Nephron (organoid): ENCODE measurements around the gene YY1AP1.
"Not testable (repeated sequence)": the region's sequence is repeated elsewhere in the genome, so short reads cannot be mapped to it uniquely, and the experiment has no call there.

Source experiments
- H3K27ac Mint-ChIP-seq, 3 experiments: 2 replicates each; pipeline ENCODE4 v1.8.0; 2020; ENCODE audit warnings: mixed read lengths in 3 of 3, mild to moderate bottlenecking in 2 of 3, moderate library complexity in 1 of 3
- H3K27me3 Mint-ChIP-seq: 2 replicates; pipeline ENCODE4 v1.8.0; 2021; ENCODE audit warnings: low read depth, mild to moderate bottlenecking, moderate library complexity, mixed read lengths
- H3K36me3 Mint-ChIP-seq: 2 replicates; pipeline ENCODE4 v1.8.0; 2020; ENCODE audit warnings: low read depth, mixed read lengths
- H3K4me1 Mint-ChIP-seq: 2 replicates; pipeline ENCODE4 v1.8.0; 2020; ENCODE audit warnings: mixed read lengths
- H3K4me3 Mint-ChIP-seq, 3 experiments: 2 replicates each; pipeline ENCODE4 v1.8.0; 2020; ENCODE audit warnings: mild to moderate bottlenecking in 3 of 3, mixed read lengths in 3 of 3, moderate library complexity in 2 of 3
- H3K9me3 Mint-ChIP-seq: 2 replicates; pipeline ENCODE4 v1.8.0; 2020; ENCODE audit warnings: mixed read lengths
- CTCF ChIP-seq, 3 experiments: fragments of 200-600 bp; sonication (generic); IDR thresholded peaks; one replicate each; pipeline ENCODE4 v1.5.0; 2021; ENCODE audit warnings: antibody characterized with exemption in 3 of 3; ENCODE audit not compliant: unreplicated experiment in 3 of 3

Gene YY1AP1

DNA sequence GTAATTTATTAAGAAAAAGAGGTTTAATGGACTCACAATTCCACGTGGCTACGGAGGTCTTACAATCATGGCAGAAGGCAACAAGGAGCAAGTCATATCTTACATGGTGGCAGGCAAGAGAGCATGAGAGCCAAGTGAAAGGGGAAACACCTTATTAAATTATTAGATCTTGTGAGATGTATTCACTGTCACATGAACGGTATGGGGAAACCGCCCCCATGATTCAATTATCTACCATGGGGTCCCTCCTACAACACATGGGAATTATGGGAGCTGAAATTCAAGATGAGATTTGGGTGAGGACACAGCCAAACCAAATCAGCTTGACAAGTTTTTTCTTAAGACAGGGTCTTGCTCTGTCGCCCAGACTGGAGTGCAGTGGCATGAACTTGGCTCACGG is 14.6 kb upstream of the YY1AP1 start:
- peaks cover 36% of the 10 kb centered on the region for H3K36me3 Mint-ChIP-seq
- no peaks in the 10 kb centered on the region for H3K4me1 Mint-ChIP-seq
- H3K27me3 Mint-ChIP-seq: no peaks in the 10 kb centered on the region
- no peak for TF ChIP-seq CTCF (IDR thresholded peaks at IDR 0.05; ENCODE audit: unreplicated experiment in 3 of 3)
- H3K9me3 Mint-ChIP-seq: peaks cover 10% of the 10 kb centered on the region
- no peak overlapping the region for H3K4me3 Mint-ChIP-seq
- H3K27ac Mint-ChIP-seq: no peak overlapping the region

DNA sequence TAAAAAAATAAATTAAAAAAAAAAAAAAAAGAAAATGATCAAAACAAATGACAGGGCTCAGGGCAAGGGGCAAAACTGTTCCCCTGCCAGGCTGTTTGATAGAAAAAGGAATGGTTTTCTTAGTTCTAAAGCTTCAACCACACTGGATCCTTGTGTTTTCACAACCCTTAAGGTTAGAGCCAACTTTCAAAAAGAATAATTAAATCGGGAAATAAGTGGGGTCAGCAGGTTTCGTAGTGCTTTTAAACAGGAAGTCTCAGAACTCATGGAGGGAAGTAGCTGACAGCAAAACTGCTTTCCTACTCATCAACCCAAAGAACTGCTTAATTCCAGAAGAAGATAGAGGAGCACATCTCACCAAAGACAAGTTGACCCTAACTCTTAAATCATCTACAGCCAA is 13.1 kb upstream of the YY1AP1 start:
- H3K4me1 Mint-ChIP-seq, H3K27me3 Mint-ChIP-seq, H3K27ac Mint-ChIP-seq, H3K4me3 Mint-ChIP-seq: not testable (repeated sequence)
- Mint-ChIP-seq H3K36me3 (peaks cover 44% of the 10 kb centered on the region), H3K9me3 (peaks cover 15% of the 10 kb centered on the region)

DNA sequence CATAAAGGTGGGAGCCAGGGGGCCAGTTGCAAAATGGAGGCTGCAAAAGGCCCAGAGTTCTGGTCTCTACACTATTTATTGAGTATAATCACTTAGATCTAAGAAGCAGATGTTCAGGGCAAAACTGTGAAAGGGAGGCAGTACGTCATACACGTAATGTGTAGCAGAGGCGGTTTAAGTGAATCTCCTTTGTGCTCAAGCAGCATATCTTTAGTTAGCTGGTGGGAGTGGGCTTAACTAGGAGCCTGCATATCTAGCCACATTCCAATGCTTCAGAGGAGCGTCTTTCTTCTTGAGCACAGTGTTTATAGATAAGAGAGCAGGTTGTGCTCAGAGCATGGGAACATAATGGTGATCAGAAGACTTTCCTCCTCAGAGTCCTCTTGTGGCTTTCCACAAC is 10.5 kb upstream of the YY1AP1 start:
- H3K4me1 Mint-ChIP-seq, H3K27me3 Mint-ChIP-seq, H3K4me3 Mint-ChIP-seq: not testable (repeated sequence)
- peaks cover 18% of the 10 kb centered on the region for H3K9me3 Mint-ChIP-seq
- H3K36me3 Mint-ChIP-seq: peaks cover 61% of the 10 kb centered on the region
- H3K27ac Mint-ChIP-seq: peak overlapping the region in 1 of 3 experiments; percentile 58

DNA sequence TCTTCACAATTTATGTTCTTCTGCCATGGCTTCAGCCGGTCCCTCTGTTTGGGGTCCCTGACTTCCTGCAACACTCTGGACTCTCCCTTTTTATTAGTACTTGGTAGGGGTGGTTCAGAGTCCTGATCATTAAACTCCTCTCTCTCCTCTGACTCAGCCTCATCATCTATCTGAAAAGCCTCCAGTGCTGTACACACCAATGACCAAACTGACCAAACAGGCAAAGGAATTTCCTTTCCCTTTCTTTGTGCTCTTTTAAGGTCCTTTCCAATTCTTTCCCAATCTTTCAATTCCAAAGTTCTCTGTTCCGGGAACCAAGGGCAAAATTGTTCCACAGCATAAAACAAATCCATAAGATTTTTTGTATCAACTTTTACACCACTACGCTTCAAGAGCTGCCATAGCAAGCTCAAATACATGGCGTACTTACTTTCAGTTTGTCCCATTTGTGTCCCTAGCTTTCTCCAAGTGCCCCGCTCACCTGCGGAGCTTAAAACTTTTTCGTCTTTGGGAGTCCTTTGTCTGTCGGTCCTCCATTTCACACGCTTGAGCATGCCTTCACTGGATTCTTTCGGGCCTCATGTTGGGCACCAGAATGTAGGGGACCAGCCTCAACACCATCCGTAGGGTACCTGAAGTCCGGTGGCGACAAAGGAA is 9.9 kb upstream of the YY1AP1 start:
- Mint-ChIP-seq H3K36me3 (peaks cover 64% of the 10 kb centered on the region), H3K9me3 (peaks cover 18% of the 10 kb centered on the region), H3K4me3 (no peak overlapping the region), H3K27me3 (no peaks in the 10 kb centered on the region), H3K27ac (peak overlapping the region in 1 of 3 experiments; percentile 58), H3K4me1 (peaks cover 10% of the 10 kb centered on the region)
- no peak for TF ChIP-seq CTCF (IDR thresholded peaks at IDR 0.05; ENCODE audit: unreplicated experiment in 3 of 3)

DNA sequence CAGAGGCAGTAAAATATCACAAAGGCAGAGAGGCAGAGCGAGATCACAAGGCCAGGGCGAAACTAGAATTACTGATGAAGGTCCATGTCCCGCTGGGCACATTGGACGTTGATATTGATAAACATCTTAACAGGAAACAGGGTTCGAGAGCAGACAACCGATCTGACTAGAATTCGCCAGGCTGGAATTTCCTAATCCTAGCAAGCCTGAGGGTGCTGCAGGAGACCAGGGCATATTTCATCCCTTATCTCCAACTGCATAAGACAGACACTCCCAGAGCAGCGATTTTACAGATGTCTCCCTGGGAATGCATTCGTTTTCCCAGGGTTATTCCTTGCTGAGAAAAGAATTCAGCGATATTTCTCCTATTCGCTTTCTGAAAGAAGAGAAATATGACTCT is 9.0 kb upstream of the YY1AP1 start:
- H3K27me3 Mint-ChIP-seq, H3K4me3 Mint-ChIP-seq, H3K4me1 Mint-ChIP-seq, H3K27ac Mint-ChIP-seq: not testable (repeated sequence)
- Mint-ChIP-seq H3K36me3 (peaks cover 69% of the 10 kb centered on the region), H3K9me3 (peaks cover 18% of the 10 kb centered on the region)

GRCh38 chr1:155697046-155697445 is 8.5 kb upstream of the YY1AP1 start:
- Mint-ChIP-seq H3K4me1 (peaks cover 10% of the 10 kb centered on the region), H3K27ac (peak overlapping the region in 1 of 3 experiments; percentile 44), H3K4me3 (peak overlapping the region in 2 of 3 experiments; percentile 48 to 53), H3K27me3 (no peaks in the 10 kb centered on the region), H3K36me3 (peaks cover 75% of the 10 kb centered on the region), H3K9me3 (peaks cover 18% of the 10 kb centered on the region)
- TF ChIP-seq CTCF (IDR thresholded peaks at IDR 0.05; ENCODE audit: unreplicated experiment in 3 of 3): no peak

DNA sequence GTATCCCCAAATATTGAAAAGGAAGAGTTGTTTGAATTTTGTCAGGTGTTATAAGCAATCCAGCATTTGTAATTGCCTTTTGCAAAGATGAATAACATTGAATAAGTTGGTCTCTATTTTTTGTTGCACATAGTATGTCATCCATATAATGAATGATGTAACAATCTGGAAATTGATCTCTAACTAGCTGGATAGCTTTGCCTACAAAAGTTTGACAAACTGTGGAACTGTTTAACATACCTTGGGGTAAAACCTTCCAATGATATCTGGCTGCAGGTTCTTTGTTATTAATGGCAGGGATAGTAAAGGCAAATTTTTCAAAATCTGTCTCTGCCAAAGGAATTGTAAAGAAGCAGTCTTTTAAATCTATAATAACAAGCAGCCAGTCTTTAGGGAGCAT is 8.0 kb upstream of the YY1AP1 start:
- Mint-ChIP-seq H3K9me3 (peaks cover 21% of the 10 kb centered on the region), H3K36me3 (peaks cover 80% of the 10 kb centered on the region), H3K27ac (no peak overlapping the region)

More for the DNA sequence above, 8.0 kb upstream of the YY1AP1 start:
- H3K27me3 Mint-ChIP-seq: no peaks in the 10 kb centered on the region
- no peak for TF ChIP-seq CTCF (IDR thresholded peaks at IDR 0.05; ENCODE audit: unreplicated experiment in 3 of 3)
- no peak overlapping the region for H3K4me3 Mint-ChIP-seq
- H3K4me1 Mint-ChIP-seq: peaks cover 10% of the 10 kb centered on the region
